ENCODE results near the gene PLCG2. TPM values are rescaled to one million over a fixed set of nuclear protein-coding genes. Genes with fewer than 3 reads are reported as not detected.
"Not testable (repeated sequence)": the region's sequence is repeated elsewhere in the genome, so short reads cannot be mapped to it uniquely, and the experiment has no call there.

PLCG2 gene
- polyA plus RNA-seq, 1 donor from 2014 or later, result 123 TPM

DNA sequence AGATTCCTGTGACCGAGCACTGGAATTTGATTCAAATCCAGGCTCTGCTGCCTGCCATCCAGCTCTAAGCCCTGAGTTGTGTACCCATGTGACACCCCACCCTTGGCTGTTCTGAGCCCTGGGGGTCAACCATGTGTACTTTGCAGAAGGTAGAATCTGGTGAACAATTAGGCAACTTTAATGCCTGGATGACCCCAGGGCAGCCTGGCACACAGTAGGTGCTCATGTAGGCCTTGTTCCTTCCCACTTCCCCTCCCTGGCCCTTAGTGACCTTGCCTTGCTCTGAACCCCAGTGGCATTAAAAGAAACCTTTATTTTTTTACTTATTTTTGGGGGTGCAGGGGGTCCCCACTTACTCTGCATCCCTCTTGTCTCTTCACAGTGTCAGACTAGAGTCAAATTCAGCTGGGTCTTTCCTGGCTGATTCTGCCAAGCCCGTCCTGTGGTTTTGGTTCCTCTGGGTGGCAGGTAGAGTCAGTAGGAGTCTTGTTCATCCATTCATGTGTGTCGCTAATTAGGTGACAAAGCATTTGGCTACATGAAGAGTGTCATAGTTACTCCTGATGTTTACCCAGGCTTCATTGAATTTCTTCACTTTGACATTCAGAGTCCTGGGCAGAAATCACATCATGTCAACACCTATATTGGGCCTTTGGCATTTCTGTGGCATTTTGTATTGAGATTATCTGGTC is 89.1 kb downstream of the PLCG2 start:
- peaks cover 52 to 64% (median 56%) of the 10 kb centered on the region in 3 donors for H3K4me1 Mint-ChIP-seq
- H3K4me3 Mint-ChIP-seq, result peak overlapping the region in 3 of 4 donors; percentile 44 to 87 (median 65)
- H3K9me3 Mint-ChIP-seq, result no peaks in the 10 kb centered on the region
- peak overlapping the region; percentile 60 to 83 (median 76) for H3K27ac Mint-ChIP-seq
- H3K27me3 Mint-ChIP-seq, result no peaks in the 10 kb centered on the region
- H3K36me3 Mint-ChIP-seq, result peaks cover 3% of the 10 kb centered on the region

- H3K4me3 Mint-ChIP-seq, result peak overlapping the region in 1 of 4 donors; percentile 38
- peak overlapping the region in 2 of 3 donors; percentile 32 to 60 for H3K27ac Mint-ChIP-seq
- peaks cover 47 to 58% (median 52%) of the 10 kb centered on the region in 3 donors for H3K4me1 Mint-ChIP-seq
- no peaks in the 10 kb centered on the region for H3K9me3 Mint-ChIP-seq
- peaks cover 5% of the 10 kb centered on the region for H3K36me3 Mint-ChIP-seq
- no peaks in the 10 kb centered on the region for H3K27me3 Mint-ChIP-seq
Measured at GRCh38 chr16:81869326-81869725, 90.2 kb downstream of the PLCG2 start.

DNA sequence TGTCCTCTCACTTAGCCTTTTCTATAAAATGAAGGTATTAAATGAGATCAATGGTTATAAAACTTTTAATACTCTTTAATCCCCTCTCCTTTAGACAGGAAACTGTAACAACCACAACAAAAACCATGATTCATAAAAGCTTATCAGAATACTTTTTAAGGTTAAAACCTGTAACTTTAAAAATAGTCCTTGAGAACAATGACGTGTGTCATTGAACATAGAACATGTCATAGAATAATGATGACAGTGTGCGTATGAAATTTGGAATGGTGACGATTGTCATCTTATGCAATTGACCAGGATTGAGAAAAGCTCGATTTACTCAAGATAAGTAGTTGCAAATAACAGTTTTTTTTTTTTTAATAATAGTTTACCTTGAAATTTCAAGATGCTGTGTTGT is 94.1 kb downstream of the PLCG2 start:
- Mint-ChIP-seq H3K27ac (peak overlapping the region in 2 of 3 donors; percentile 27 to 78), H3K36me3 (peaks cover 5% of the 10 kb centered on the region), H3K27me3 (no peaks in the 10 kb centered on the region), H3K9me3 (no peaks in the 10 kb centered on the region), H3K4me3 (no peak overlapping the region), H3K4me1 (peaks cover 28 to 50% (median 38%) of the 10 kb centered on the region in 3 donors)

DNA sequence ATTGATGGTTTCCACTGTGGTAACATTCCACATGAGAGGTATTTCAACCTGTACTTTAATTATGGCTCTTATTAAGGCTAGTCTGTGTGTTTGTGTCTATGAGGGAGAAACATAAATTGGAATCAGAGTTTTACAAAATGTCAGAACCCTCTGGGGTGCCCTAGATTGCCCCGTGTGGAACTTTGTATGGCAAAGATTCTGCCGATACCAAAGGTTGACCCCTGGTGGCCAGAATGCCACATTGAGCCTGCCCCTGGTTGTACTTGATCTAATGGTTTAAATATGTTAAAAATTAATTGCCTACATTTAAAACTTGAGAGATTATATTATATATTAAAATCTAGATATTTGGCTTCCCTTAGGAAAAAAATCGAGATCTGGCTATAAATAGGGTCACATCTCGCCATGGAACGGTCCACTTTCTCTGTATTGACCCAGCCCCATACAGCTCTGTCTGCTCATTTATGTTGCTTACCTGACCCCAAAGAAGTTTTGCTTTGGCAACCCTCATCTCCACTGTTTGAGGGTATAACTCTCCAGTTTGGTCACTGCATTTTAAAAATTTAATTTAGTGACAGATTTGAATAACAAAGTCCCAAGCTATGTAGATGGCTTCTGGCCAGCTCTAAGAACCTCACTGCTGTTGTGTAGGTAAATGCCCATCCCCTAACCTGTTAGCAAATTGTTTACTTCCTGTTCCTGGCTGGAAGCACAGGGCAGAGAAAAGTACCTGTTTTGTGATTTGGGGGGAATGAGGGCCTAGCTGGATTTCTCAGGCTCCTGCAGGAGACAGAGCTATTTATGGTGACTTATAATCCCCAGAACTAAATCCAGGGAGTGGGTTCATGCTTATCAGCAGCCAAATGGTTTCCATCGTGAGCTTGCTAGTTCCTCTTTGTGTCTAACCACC is 95.0 kb downstream of the PLCG2 start:
- Mint-ChIP-seq H3K27me3 (no peaks in the 10 kb centered on the region), H3K36me3 (peaks cover 5% of the 10 kb centered on the region), H3K9me3 (no peaks in the 10 kb centered on the region), H3K4me3 (peak overlapping the region in 3 of 4 donors; percentile 0 to 89 (median 23)), H3K27ac (peak overlapping the region in 2 of 3 donors; percentile 25 to 64), H3K4me1 (peaks cover 30 to 41% (median 34%) of the 10 kb centered on the region in 3 donors)

DNA sequence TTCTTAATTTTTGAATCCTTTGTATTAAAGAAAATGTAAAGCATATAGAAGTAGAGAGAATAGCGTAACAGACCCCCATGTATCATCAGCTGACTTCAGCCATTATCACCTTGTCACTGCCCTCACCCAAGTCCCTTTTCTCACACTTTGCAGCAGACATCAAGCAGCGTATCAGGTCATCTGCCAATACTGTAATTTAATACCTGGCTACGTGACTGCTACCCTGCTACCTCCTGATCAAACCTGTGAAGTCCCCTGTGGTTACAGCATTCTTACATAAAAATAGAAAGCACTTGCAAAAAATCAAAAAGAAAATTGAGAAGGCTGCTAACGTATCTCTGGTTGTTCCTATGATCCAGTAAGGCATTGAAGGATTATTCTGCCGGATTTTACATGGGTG is 96.4 kb downstream of the PLCG2 start:
- H3K4me1 Mint-ChIP-seq, result peaks cover 27 to 32% (median 27%) of the 10 kb centered on the region in 3 donors
- H3K36me3 Mint-ChIP-seq, result peaks cover 2% of the 10 kb centered on the region
- H3K9me3 Mint-ChIP-seq, result no peaks in the 10 kb centered on the region
- no peaks in the 10 kb centered on the region for H3K27me3 Mint-ChIP-seq
- H3K4me3 Mint-ChIP-seq, result no peak overlapping the region
- H3K27ac Mint-ChIP-seq, result peak overlapping the region in 2 of 3 donors; percentile 65 to 78

DNA sequence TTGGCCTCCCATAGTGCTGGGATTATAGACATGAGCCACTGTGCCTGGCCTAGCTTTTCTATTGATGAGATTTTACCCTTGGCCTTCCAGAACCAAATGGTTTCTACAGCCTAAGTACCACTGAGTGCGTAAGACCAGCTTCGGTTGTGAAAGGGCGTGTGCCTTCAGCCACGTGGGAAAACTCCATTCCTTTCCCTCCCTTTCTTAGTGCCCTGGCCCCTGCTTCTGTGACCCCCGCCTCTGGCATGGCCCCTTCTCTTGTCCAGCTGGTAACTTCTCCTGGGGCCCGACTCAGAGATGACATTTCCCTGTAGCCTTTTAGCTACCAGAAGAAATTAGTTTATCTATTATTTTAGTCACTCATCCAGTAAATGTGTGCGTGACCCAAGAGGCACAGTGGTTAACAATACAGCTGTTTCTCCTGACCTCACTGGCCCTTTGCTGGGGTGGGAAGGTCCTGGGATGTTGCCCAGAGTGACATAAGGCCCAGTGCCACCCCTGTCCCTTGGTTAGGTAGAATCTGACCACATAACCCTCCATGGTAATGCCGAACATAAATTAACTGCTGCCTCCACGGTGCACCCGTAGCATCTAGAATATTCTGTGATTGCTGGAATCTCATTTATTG is 97.3 kb downstream of the PLCG2 start:
- Mint-ChIP-seq H3K27ac (no peak overlapping the region), H3K9me3 (no peaks in the 10 kb centered on the region), H3K4me1 (peaks cover 23 to 27% (median 27%) of the 10 kb centered on the region in 3 donors), H3K36me3 (peaks cover 2% of the 10 kb centered on the region), H3K27me3 (no peaks in the 10 kb centered on the region), H3K4me3 (no peak overlapping the region)

DNA sequence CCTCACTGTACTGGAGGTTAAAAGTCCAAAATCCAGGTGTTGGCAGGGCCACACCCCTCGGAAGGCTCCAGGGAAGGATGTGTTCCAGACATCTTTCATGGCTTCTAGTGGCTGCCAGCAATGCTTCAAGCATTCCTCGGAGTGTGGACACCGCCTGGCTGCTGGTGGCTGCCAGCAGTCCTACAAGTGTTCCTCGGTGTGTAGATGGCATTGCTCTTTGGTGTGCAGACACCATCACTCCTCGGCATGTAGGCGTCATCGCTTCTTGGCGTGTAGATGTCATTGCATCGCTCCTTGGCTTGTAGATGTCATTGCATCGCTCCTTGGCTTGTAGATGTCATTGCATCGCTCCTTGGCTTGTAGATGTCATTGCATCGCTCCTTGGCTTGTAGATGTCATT is 98.4 kb downstream of the PLCG2 start:
- not testable (repeated sequence) for H3K4me3 Mint-ChIP-seq, H3K27me3 Mint-ChIP-seq, H3K27ac Mint-ChIP-seq, H3K9me3 Mint-ChIP-seq, H3K36me3 Mint-ChIP-seq
- peaks cover 17 to 22% (median 20%) of the 10 kb centered on the region in 3 donors for H3K4me1 Mint-ChIP-seq

GRCh38 chr16:81878529-81878928 is 99.4 kb downstream of the PLCG2 start:
- Mint-ChIP-seq H3K4me1 (peaks cover 10 to 18% (median 11%) of the 10 kb centered on the region in 3 donors), H3K27me3 (no peaks in the 10 kb centered on the region), H3K4me3 (no peak overlapping the region), H3K9me3 (no peaks in the 10 kb centered on the region), H3K36me3 (peaks cover 2% of the 10 kb centered on the region), H3K27ac (no peak overlapping the region)

DNA sequence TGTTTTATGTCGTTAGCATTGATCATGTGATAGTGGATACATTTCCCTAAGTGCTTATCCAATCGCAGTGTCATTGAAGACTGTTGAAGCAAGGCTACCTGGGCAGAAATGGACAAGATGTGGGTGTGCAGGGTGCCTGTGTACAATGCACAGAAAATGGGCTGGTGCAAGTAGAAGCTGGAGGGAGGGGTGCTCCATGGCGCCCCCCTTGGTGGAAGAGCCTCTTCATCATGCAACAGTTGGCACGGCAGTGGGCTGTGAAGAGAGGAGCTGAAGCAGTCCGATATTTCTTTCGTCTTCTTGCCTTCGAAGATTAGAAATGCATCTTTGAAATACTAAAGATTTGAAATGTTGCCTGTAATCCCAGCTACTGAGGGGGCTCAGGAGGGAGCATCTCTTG is 100.5 kb downstream of the PLCG2 start:
- H3K27ac Mint-ChIP-seq, result peak overlapping the region in 2 of 3 donors; percentile 35 to 58
- H3K27me3 Mint-ChIP-seq, result no peaks in the 10 kb centered on the region
- H3K4me1 Mint-ChIP-seq, result peaks cover 3 to 13% (median 7%) of the 10 kb centered on the region in 3 donors
- H3K9me3 Mint-ChIP-seq, result no peaks in the 10 kb centered on the region
- peak overlapping the region in 1 of 4 donors; percentile 41 for H3K4me3 Mint-ChIP-seq
- H3K36me3 Mint-ChIP-seq, result no peaks in the 10 kb centered on the region

DNA sequence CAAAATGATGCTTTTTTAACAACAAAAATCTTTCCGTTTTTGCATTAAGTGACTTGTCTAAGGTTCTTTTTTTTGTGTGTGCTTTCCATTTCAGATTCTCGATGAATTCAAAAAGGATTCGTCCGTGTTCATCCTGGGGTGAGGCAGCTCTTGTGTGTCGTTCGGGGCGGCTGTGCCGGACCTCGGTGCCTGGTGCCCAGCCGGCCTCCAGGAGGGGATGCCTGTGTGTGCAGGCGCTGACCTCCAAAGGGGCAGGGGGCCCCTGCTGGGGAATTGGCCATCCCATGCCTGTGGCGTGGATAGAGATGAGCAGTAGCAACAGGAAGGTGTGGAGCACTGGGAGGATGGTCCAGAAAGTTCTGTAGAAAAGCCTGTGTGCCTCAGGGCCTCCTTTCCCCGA is 101.7 kb downstream of the PLCG2 start:
- Mint-ChIP-seq H3K9me3 (no peaks in the 10 kb centered on the region), H3K4me1 (peaks cover 3 to 9% (median 7%) of the 10 kb centered on the region in 3 donors), H3K36me3 (no peaks in the 10 kb centered on the region), H3K27me3 (no peaks in the 10 kb centered on the region), H3K4me3 (no peak overlapping the region), H3K27ac (peak overlapping the region in 2 of 3 donors; percentile 32 to 90)

- H3K4me3 Mint-ChIP-seq, result no peak overlapping the region
- H3K36me3 Mint-ChIP-seq, result no peaks in the 10 kb centered on the region
- H3K27me3 Mint-ChIP-seq, result no peaks in the 10 kb centered on the region
- H3K4me1 Mint-ChIP-seq, result peaks cover 4 to 10% (median 9%) of the 10 kb centered on the region in 3 donors
- no peaks in the 10 kb centered on the region for H3K9me3 Mint-ChIP-seq
- H3K27ac Mint-ChIP-seq, result peak overlapping the region in 1 of 3 donors; percentile 32
Measured at GRCh38 chr16:81881228-81881627, 102.1 kb downstream of the PLCG2 start.

DNA sequence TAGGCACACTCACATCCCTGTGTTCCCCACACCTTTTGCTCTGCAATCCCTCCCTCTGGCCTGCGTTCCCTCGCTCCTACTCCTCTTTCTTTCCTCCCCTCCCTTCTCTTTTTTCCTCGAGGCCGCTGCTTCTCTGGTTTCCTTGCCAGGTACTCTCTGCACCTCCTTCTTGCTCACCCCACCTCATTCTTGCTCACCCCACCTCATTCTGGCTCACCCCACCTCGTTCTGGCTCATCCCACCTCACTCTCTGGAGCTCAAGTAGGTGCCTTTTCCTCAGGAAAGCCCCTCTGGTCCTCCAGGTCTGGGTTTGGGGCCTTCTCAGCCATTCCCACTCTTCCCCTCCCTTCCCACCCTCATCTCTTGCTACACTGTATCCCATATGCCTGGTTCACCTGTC is 103.5 kb downstream of the PLCG2 start:
- Mint-ChIP-seq H3K36me3 (no peaks in the 10 kb centered on the region), H3K27me3 (no peaks in the 10 kb centered on the region), H3K9me3 (no peaks in the 10 kb centered on the region), H3K4me1 (peaks cover 4 to 12% (median 10%) of the 10 kb centered on the region in 3 donors), H3K4me3 (peak overlapping the region in 1 of 4 donors; percentile 17), H3K27ac (no peak overlapping the region)

GRCh38 chr16:81883235-81883634 is 104.1 kb downstream of the PLCG2 start:
- Mint-ChIP-seq H3K27me3 (no peaks in the 10 kb centered on the region), H3K36me3 (no peaks in the 10 kb centered on the region), H3K27ac (peak overlapping the region in 1 of 3 donors; percentile 71), H3K9me3 (no peaks in the 10 kb centered on the region), H3K4me3 (no peak overlapping the region), H3K4me1 (peaks cover 4 to 13% (median 10%) of the 10 kb centered on the region in 3 donors)

DNA sequence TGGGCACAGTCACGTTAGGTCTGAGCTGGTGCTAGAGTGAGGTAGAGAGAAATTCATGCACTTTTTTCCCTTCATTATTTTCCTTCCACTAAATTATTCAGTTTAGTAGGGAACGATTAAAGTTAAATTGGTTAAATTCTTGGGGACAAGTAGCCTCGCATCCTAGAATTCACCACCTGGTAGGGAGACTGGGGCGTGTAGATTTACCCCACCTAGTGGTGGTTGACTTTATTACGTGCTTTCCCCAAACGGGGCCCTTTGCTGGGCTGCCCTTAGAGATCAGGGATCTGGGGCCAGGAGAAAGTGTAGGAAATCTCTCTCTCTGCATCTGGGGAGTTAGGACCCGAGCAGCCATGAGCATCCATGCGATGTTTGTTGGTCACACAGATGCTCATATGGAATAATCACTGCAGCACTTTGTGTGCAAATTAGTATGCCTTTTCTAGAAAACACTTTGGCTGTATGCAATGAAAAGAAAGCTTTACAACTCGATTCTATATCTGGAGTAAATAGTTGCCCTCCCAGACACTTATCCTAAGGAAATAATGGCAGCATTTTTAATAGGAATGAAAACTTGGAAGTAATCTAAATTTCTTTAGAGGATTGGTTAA is 107.0 kb downstream of the PLCG2 start:
- H3K27ac Mint-ChIP-seq, result peak overlapping the region in 2 of 3 donors; percentile 50 to 59
- no peak overlapping the region for H3K4me3 Mint-ChIP-seq
- no peaks in the 10 kb centered on the region for H3K9me3 Mint-ChIP-seq
- no peaks in the 10 kb centered on the region for H3K27me3 Mint-ChIP-seq
- peaks cover 6 to 10% (median 6%) of the 10 kb centered on the region in 3 donors for H3K4me1 Mint-ChIP-seq
- peaks cover 4% of the 10 kb centered on the region for H3K36me3 Mint-ChIP-seq
